Neural progenitor cell (in vitro differentiated cells): ENCODE data around the gene VGLL3. TPM values are rescaled to one million over a fixed set of nuclear protein-coding genes. Genes with fewer than 3 reads are reported as not detected.

Source experiments
- DNase-seq: peaks from one replicate; pipeline ENCODE4 v3.0.0-alpha.2; 2016; ENCODE audit warnings: low spot score
- H2AFZ ChIP-seq: fragments of 200-600 bp; sonication (generic); replicated peaks from 2 replicates; pipeline ENCODE4 v1.6.1; 2016; ENCODE audit warnings: antibody characterized with exemption
- H3F3A ChIP-seq: fragments of 200-600 bp; sonication (generic); 2 replicates; pipeline ENCODE4 v1.6.1; 2016; ENCODE audit warnings: antibody characterized with exemption, low read depth
- H3K27ac ChIP-seq: fragments of 200-600 bp; sonication (generic); 2 replicates; pipeline ENCODE4 v1.5.1; 2016; ENCODE audit warnings: mild to moderate bottlenecking
- H3K27me3 ChIP-seq: fragments of 200-600 bp; sonication (generic); 2 replicates; pipeline ENCODE4 v1.6.1; 2016; ENCODE audit warnings: mild to moderate bottlenecking, moderate library complexity
- H3K36me3 ChIP-seq: fragments of 200-600 bp; sonication (generic); 2 replicates; pipeline ENCODE4 v1.5.1; 2016
- H3K4me1 ChIP-seq: fragments of 200-600 bp; sonication (generic); 2 replicates; pipeline ENCODE4 v1.6.1; 2016; ENCODE audit warnings: mixed run types
- H3K4me2 ChIP-seq: fragments of 200-600 bp; sonication (generic); 2 replicates; pipeline ENCODE4 v1.6.1; 2016
- H3K4me3 ChIP-seq: fragments of 200-600 bp; sonication (generic); 2 replicates; pipeline ENCODE4 v1.5.1; 2016
- H3K79me2 ChIP-seq: fragments of 200-600 bp; sonication (generic); 2 replicates; pipeline ENCODE4 v1.6.1; 2016; ENCODE audit warnings: low read depth
- H3K9ac ChIP-seq: fragments of 200-600 bp; sonication (generic); 2 replicates; pipeline ENCODE4 v1.6.1; 2016
- H3K9me3 ChIP-seq: fragments of 200-600 bp; sonication (generic); 2 replicates; pipeline ENCODE4 v1.5.1; 2016; ENCODE audit warnings: low read depth
- H4K20me1 ChIP-seq: fragments of 200-600 bp; sonication (generic); 2 replicates; pipeline ENCODE4 v1.6.1; 2016; ENCODE audit warnings: low read depth
- H3K27ac Mint-ChIP-seq: 3 replicates; pipeline ENCODE4 v1.8.0; 2021; ENCODE audit warnings: mixed read lengths
- H3K27me3 Mint-ChIP-seq: 2 replicates; pipeline ENCODE4 v1.8.0; 2022; ENCODE audit warnings: low read depth, mild to moderate bottlenecking, inconsistent platforms, moderate library complexity, mixed read lengths; ENCODE audit not compliant: insufficient read depth
- H3K36me3 Mint-ChIP-seq: 3 replicates; pipeline ENCODE4 v1.8.0; 2021; ENCODE audit warnings: mixed read lengths
- H3K4me1 Mint-ChIP-seq: 3 replicates; pipeline ENCODE4 v1.8.0; 2021; ENCODE audit warnings: mixed read lengths
- H3K4me3 Mint-ChIP-seq: 3 replicates; pipeline ENCODE4 v1.8.0; 2021; ENCODE audit warnings: mild to moderate bottlenecking, moderate library complexity, mixed read lengths
- H3K9me3 Mint-ChIP-seq: 3 replicates; pipeline ENCODE4 v1.8.0; 2020; ENCODE audit warnings: mixed read lengths
- CTCF ChIP-seq: fragments of 200-600 bp; sonication (generic); IDR thresholded peaks from 2 replicates; pipeline ENCODE4 v1.5.1; 2017; ENCODE audit warnings: antibody characterized with exemption, mild to moderate bottlenecking
- EZH2 ChIP-seq: fragments of 200-600 bp; sonication (generic); IDR thresholded peaks from 2 replicates; pipeline ENCODE4 v1.6.1; 2017; ENCODE audit warnings: antibody characterized with exemption, mild to moderate bottlenecking, moderate library complexity
- EZH2phosphoT487 ChIP-seq: fragments of 200-600 bp; sonication (generic); IDR thresholded peaks from 2 replicates; pipeline ENCODE4 v1.6.1; 2017; ENCODE audit warnings: antibody characterized with exemption
- total RNA-seq: library from RNA; depleted of rRNA; stranded (reverse); fragments of >200 nt; gene quantifications from 2 replicates; pipeline ENCODE4 v1.2.3, GENCODE V29; 2015; ENCODE audit warnings: low replicate concordance

The VGLL3 gene
- total RNA-seq, 1 donor from 2014 or later: 1.8 TPM

GRCh38 chr3:87002346-87002745, 11.4 kb upstream of the VGLL3 start:
- H3K27me3 ChIP-seq: no peaks in the 10 kb centered on the region
- no peak overlapping the region for H3K4me3 ChIP-seq
- H3K27ac ChIP-seq: no peak overlapping the region
- H4K20me1 ChIP-seq: no peaks in the 10 kb centered on the region
- no peaks in the 10 kb centered on the region for H3K4me1 Mint-ChIP-seq
- no peaks in the 10 kb centered on the region for H3K9me3 Mint-ChIP-seq
- H3K79me2 ChIP-seq: no peaks in the 10 kb centered on the region
- no peaks in the 10 kb centered on the region for H3K4me1 ChIP-seq
- H3K36me3 Mint-ChIP-seq: no peaks in the 10 kb centered on the region
- H3K36me3 ChIP-seq: no peaks in the 10 kb centered on the region
- no peaks in the 10 kb centered on the region for H3K27me3 Mint-ChIP-seq
- H3K4me2 ChIP-seq: no peak overlapping the region
- H3K4me3 Mint-ChIP-seq: no peak overlapping the region
- no peaks in the 10 kb centered on the region for H3K9me3 ChIP-seq
- TF ChIP-seq CTCF (no peak), EZH2 (no peak)
- no peaks in the 10 kb centered on the region for H3F3A ChIP-seq
- no peak overlapping the region for H3K27ac Mint-ChIP-seq
- DNase-seq: no peak
- no peak overlapping the region for H3K9ac ChIP-seq
- H2AFZ ChIP-seq: no peak overlapping the region

- no peak overlapping the region for H3K27ac ChIP-seq
- H3K36me3 ChIP-seq: no peaks in the 10 kb centered on the region
- H3K4me1 ChIP-seq: no peaks in the 10 kb centered on the region
- peaks cover 3% of the 10 kb centered on the region for H3K27me3 Mint-ChIP-seq
- H3K4me3 ChIP-seq: no peak overlapping the region
- H3K4me1 Mint-ChIP-seq: no peaks in the 10 kb centered on the region
- no peak overlapping the region for H3K27ac Mint-ChIP-seq
- DNase-seq: no peak
- no peaks in the 10 kb centered on the region for H3K27me3 ChIP-seq
- H3K9me3 ChIP-seq: no peaks in the 10 kb centered on the region
- H4K20me1 ChIP-seq: no peaks in the 10 kb centered on the region
- H3K4me2 ChIP-seq: no peak overlapping the region
- H3F3A ChIP-seq: no peaks in the 10 kb centered on the region
- no peak overlapping the region for H2AFZ ChIP-seq
- no peak overlapping the region for H3K4me3 Mint-ChIP-seq
- no peak for TF ChIP-seq EZH2phosphoT487
- no peak for TF ChIP-seq EZH2
- no peak for TF ChIP-seq CTCF
- H3K9me3 Mint-ChIP-seq: no peaks in the 10 kb centered on the region
- no peak overlapping the region for H3K9ac ChIP-seq
- no peaks in the 10 kb centered on the region for H3K79me2 ChIP-seq
- no peaks in the 10 kb centered on the region for H3K36me3 Mint-ChIP-seq
Observed at GRCh38 chr3:87001473-87002098, 10.6 kb upstream of the VGLL3 start.

GRCh38 chr3:87000940-87001339, 10.0 kb upstream of the VGLL3 start:
- Histone ChIP-seq H2AFZ (no peak overlapping the region), H3K4me1 (no peaks in the 10 kb centered on the region), H3K4me2 (no peak overlapping the region), H4K20me1 (no peaks in the 10 kb centered on the region), H3K27ac (no peak overlapping the region), H3K4me3 (no peak overlapping the region), H3K79me2 (no peaks in the 10 kb centered on the region), H3K9ac (no peak overlapping the region), H3K36me3 (no peaks in the 10 kb centered on the region), H3K27me3 (no peaks in the 10 kb centered on the region), H3K9me3 (no peaks in the 10 kb centered on the region), H3F3A (no peaks in the 10 kb centered on the region)
- no peak for DNase-seq
- H3K9me3 Mint-ChIP-seq: no peaks in the 10 kb centered on the region
- TF ChIP-seq CTCF (no peak), EZH2 (no peak), EZH2phosphoT487 (no peak)
- peaks cover 3% of the 10 kb centered on the region for H3K27me3 Mint-ChIP-seq
- no peak overlapping the region for H3K4me3 Mint-ChIP-seq
- no peaks in the 10 kb centered on the region for H3K36me3 Mint-ChIP-seq
- no peak overlapping the region for H3K27ac Mint-ChIP-seq
- H3K4me1 Mint-ChIP-seq: no peaks in the 10 kb centered on the region
